Ishikawa (cell line): ENCODE results near the gene FCN1.

Experiments used
- CREB1 ChIP-seq: IDR thresholded peaks from 2 replicates; pipeline ENCODE4 v1.6.1; 2012; ENCODE audit warnings: low read depth
- FOXM1 ChIP-seq: IDR thresholded peaks from 2 replicates; pipeline ENCODE4 v1.6.1; 2012; ENCODE audit warnings: low read depth, borderline replicate concordance
- MAX ChIP-seq: IDR thresholded peaks from 2 replicates; pipeline ENCODE4 v1.6.1; 2012
- NFIC ChIP-seq: IDR thresholded peaks from 2 replicates; pipeline ENCODE4 v1.6.1; 2012
- RAD21 ChIP-seq: IDR thresholded peaks from 2 replicates; pipeline ENCODE4 v1.6.1; 2012; ENCODE audit warnings: low read depth
- REST ChIP-seq: IDR thresholded peaks from 2 replicates; pipeline ENCODE4 v1.6.1; 2012; ENCODE audit warnings: low read depth, mild to moderate bottlenecking
- TAF1 ChIP-seq: IDR thresholded peaks from 2 replicates; pipeline ENCODE4 v1.6.1; 2012; ENCODE audit warnings: low read depth, mild to moderate bottlenecking
- YY1 ChIP-seq: IDR thresholded peaks from 2 replicates; pipeline ENCODE4 v1.6.1; 2012; ENCODE audit warnings: low read depth
- ZBTB7A ChIP-seq: IDR thresholded peaks from 2 replicates; pipeline ENCODE4 v1.6.1; 2012; ENCODE audit warnings: low read depth

GRCh38 chr9:134858051-134858841 lies 59.5 kb downstream of the FCN1 start:
- no peak for TF ChIP-seq MAX
- TF ChIP-seq TAF1: no peak
- TF ChIP-seq NFIC: no peak
- no peak for TF ChIP-seq REST
- no peak for TF ChIP-seq RAD21
- no peak for TF ChIP-seq ZBTB7A
- no peak for TF ChIP-seq CREB1
- no peak for TF ChIP-seq FOXM1
- TF ChIP-seq YY1: no peak
